Esophagus muscularis mucosa (tissue), 4 donors: Measurements from ENCODE around the gene EPB41. TPM values are rescaled to one million over a fixed set of nuclear protein-coding genes. Genes with fewer than 3 reads are reported as not detected.
A peak's percentile ranks its signal among the peaks of the same experiment; 100 is the strongest.
"Not testable (repeated sequence)": the region's sequence is repeated elsewhere in the genome, so short reads cannot be mapped to it uniquely, and the experiment has no call there.

Experiments used
- DNase-seq: peaks from one replicate; pipeline ENCODE4 v3.0.0-alpha.2; 2017; ENCODE audit errors: extremely low spot score
- H3K27ac ChIP-seq, 4 donors: fragments of 200-600 bp; sonication (generic); replicated peaks in 1 of 4; 1 replicate in 3 of 4; 2 replicates in 1 of 4; pipeline ENCODE4 v1.5.1; 2016 to 2019; ENCODE audit warnings: mild to moderate bottlenecking in 1 of 4
- H3K27me3 ChIP-seq, 4 donors: fragments of 200-600 bp; sonication (generic); one replicate each; pipeline versions ENCODE4 v1.5.1 to v1.6.0; 2016 to 2019
- H3K36me3 ChIP-seq, 4 donors: fragments of 200-600 bp; sonication (generic); one replicate each; pipeline ENCODE4 v1.5.1; 2016 to 2019
- H3K4me1 ChIP-seq, 4 donors: fragments of 200-600 bp; sonication (generic); one replicate each; pipeline ENCODE4 v1.5.1; 2016 to 2019
- H3K4me3 ChIP-seq, 4 donors: fragments of 200-600 bp; sonication (generic); 1 replicate in 2 of 4; 2 replicates in 2 of 4; pipeline ENCODE4 v1.5.1; 2016 to 2019; ENCODE audit warnings: mild to moderate bottlenecking in 4 of 4, moderate library complexity in 1 of 4
- H3K9me3 ChIP-seq, 4 donors: fragments of 200-600 bp; sonication (generic); 1 replicate in 3 of 4; 2 replicates in 1 of 4; pipeline ENCODE4 v1.5.1; 2016 to 2019
- CTCF ChIP-seq, 3 experiments: fragments of 200-600 bp in 2 of 3; fragments of 450-650 bp in 1 of 3; sonication (generic) in 2 of 3; IDR thresholded peaks; one replicate each; pipeline ENCODE4 v1.5.1; 2017 to 2019; ENCODE audit warnings: antibody characterized with exemption in 3 of 3, mild to moderate bottlenecking in 2 of 3, moderate library complexity in 1 of 3
- EP300 ChIP-seq: sonication (generic); formaldehyde crosslinking; IDR thresholded peaks from one replicate; pipeline ENCODE4 v1.6.1; 2017; ENCODE audit warnings: antibody characterized with exemption
- POLR2A ChIP-seq: fragments of 450-650 bp; IDR thresholded peaks from one replicate; pipeline ENCODE4 v1.6.1; 2017; ENCODE audit warnings: antibody characterized with exemption, moderate library complexity, mild to moderate bottlenecking, low read depth
- POLR2AphosphoS5 ChIP-seq, 2 donors: sonication (generic); formaldehyde crosslinking; IDR thresholded peaks; one replicate each; pipeline ENCODE4 v1.6.1; 2017; ENCODE audit warnings: antibody characterized with exemption in 2 of 2
- WGBS: methylation state at CpG from one replicate; pipeline ENCODE4 v1.1.5; 2018; 5-methylcytosine and 5-hydroxymethylcytosine counted together
- intact Hi-C: fragments of 100-400 bp; cut with DNase I; formaldehyde crosslinking; loops from one replicate; pipeline ENCODE4 v1.15.1; 2023
- total RNA-seq, 4 donors: library from RNA; depleted of rRNA; stranded (reverse); fragments of >200 nt; gene quantifications; one replicate each; pipeline versions ENCODE4 v1.1.0 to v1.2.1, GENCODE V29; 2016

Gene EPB41
- total RNA-seq, 4 donors from 2014 or later, result 18.2 to 24.6 (median 18.5) TPM

DNA sequence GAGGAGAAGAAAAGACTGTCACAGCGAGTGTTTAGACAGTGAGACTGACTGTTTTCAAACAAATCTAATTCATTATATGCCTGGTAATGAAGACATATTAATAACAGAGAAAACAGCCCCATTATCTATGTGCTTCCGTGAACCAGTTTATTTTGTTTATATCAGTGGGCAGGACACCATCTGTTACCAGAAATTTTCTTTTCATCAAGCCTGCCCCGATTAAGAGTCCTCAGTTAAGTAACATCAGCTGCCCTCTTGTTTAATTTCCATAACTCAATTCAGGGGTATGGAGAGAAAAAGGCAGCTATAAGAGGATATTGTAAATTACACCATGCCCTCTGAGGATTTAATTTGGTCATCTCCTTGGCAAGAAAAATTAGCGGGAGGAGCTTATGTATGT, 115.3 kb downstream of the EPB41 start:
- H3K27me3 ChIP-seq, result no peaks in the 10 kb centered on the region
- peaks cover 0 to 5% (median 0%) of the 10 kb centered on the region in 4 donors for H3K4me1 ChIP-seq
- no peak overlapping the region for H3K27ac ChIP-seq
- no peak overlapping the region for H3K4me3 ChIP-seq
- H3K36me3 ChIP-seq, result peaks cover 0 to 15% (median 7%) of the 10 kb centered on the region in 4 donors
- no peak for DNase-seq
- no peaks in the 10 kb centered on the region for H3K9me3 ChIP-seq
- TF ChIP-seq EP300 (no peak), POLR2A (no peak), POLR2AphosphoS5 (IDR thresholded peaks at IDR 0.05) (no peak), CTCF (IDR thresholded peaks at IDR 0.05) (no peak)
- intact Hi-C loops, result loop anchor here (5.0 kb wide), 2 partner anchors 173 to 247 kb away; no protein-coding TSS in a partner anchor
- 79% methylated on average over 4 of the region's 4 CpGs for WGBS

- 87% methylated on average over 4 of the region's 4 CpGs for WGBS
- H3K36me3 ChIP-seq, result peaks cover 0 to 20% (median 7%) of the 10 kb centered on the region in 4 donors
- intact Hi-C loops, result loop anchor here (5.0 kb wide), 2 partner anchors 169 to 251 kb away; no protein-coding TSS in a partner anchor
- H3K27ac ChIP-seq, result no peak overlapping the region
- no peak overlapping the region for H3K4me3 ChIP-seq
- TF ChIP-seq POLR2AphosphoS5 (IDR thresholded peaks at IDR 0.05) (no peak), CTCF (IDR thresholded peaks at IDR 0.05) (no peak), EP300 (no peak), POLR2A (no peak)
- no peaks in the 10 kb centered on the region for H3K27me3 ChIP-seq
- no peak for DNase-seq
- H3K4me1 ChIP-seq, result peaks cover 0 to 8% (median 3%) of the 10 kb centered on the region in 4 donors
- H3K9me3 ChIP-seq, result no peaks in the 10 kb centered on the region
Measured at GRCh38 chr1:29032841-29033240, 118.5 kb downstream of the EPB41 start.

DNA sequence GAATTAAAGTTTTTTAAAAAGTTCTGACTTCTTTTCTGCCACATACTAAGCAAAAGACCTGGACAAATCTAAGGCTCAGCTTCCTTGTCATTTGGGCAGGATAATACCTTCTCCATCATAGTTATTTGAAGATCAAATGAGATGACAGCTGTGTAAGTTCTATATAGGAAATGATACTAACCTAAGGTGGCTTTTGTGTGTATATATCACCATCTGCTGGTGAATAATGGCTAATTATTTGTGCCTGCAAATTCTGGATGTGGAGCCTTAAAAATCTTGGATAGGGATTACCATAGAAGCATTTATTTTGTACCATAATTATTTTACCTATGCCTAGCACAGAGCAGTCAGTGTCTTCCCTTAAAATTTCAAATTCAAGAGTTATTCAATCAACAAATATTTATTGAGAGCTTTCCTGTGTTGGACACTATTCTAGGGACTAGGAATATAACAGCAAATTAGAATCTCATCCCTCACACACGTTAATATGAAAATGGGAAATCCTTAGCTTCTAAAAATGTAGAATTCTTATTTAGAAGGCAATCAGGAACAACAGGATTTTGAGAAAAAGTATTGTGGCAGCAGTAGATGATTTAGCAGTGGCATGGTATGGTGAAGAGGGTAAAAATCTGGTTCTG, 119.6 kb downstream of the EPB41 start:
- intact Hi-C loops, result loop anchor here (2.0 to 5.0 kb wide), 3 partner anchors 151 to 252 kb away; no protein-coding TSS in a partner anchor
- Histone ChIP-seq H3K27ac (no peak overlapping the region), H3K27me3 (no peaks in the 10 kb centered on the region), H3K9me3 (no peaks in the 10 kb centered on the region), H3K4me1 (peaks cover 0 to 8% (median 3%) of the 10 kb centered on the region in 4 donors), H3K36me3 (peaks cover 0 to 20% (median 7%) of the 10 kb centered on the region in 4 donors), H3K4me3 (no peak overlapping the region)
- no peak for TF ChIP-seq POLR2A
- TF ChIP-seq EP300, result no peak
- peak; percentile 62 to 78 (median 68) for TF ChIP-seq CTCF (IDR thresholded peaks at IDR 0.05)
- TF ChIP-seq POLR2AphosphoS5 (IDR thresholded peaks at IDR 0.05), result no peak
- DNase-seq, result no peak
- WGBS, result 73% methylated on average over 1 of the region's 1 CpG

DNA sequence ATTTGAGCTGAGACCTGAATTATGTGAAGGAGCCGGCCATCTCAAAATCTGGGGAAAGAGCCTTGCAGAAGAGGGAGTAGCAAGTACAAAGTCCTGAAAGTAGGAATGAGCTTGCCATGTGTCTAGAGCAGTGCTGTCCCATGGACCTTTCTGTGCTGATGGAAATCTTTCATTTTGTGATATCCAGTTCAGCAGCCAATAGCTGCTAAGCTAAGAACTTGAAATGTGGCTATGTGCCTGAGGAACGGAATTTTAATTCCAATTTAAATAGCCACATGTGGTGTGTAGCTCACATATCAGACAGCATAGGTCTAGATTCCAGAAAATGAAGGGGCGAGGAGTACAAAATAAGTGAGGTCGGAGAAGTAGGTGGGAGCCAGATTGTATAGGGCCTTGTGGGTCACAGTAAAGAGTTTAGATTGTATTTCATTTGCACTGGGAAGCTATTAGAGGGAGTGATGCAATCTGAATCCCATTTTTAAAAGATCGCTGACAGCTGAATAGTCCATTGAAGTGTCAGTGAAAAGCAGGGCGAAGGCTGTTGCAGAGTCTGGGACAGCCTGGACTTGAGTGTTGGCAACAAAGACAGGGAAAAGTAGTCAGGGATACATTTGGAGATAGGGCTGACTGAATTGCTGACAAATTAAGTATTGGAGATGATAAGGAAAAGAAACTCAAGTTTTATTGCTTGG, 129.1 kb downstream of the EPB41 start:
- Histone ChIP-seq H3K4me3 (no peak overlapping the region), H3K36me3 (peaks cover 0 to 19% (median 12%) of the 10 kb centered on the region in 4 donors), H3K27me3 (no peaks in the 10 kb centered on the region), H3K4me1 (peaks cover 0 to 14% (median 11%) of the 10 kb centered on the region in 4 donors), H3K27ac (peak overlapping the region in 2 of 4 donors; percentile 4 to 26), H3K9me3 (no peaks in the 10 kb centered on the region)
- no peak for DNase-seq
- no peak for TF ChIP-seq EP300
- no peak for TF ChIP-seq POLR2AphosphoS5 (IDR thresholded peaks at IDR 0.05)
- WGBS, result 58% methylated on average over 6 of the region's 6 CpGs
- intact Hi-C loops, result no loop called here

- intact Hi-C loops, result no loop called here
Measured at GRCh38 chr1:29044010-29044409, 129.6 kb downstream of the EPB41 start.

DNA sequence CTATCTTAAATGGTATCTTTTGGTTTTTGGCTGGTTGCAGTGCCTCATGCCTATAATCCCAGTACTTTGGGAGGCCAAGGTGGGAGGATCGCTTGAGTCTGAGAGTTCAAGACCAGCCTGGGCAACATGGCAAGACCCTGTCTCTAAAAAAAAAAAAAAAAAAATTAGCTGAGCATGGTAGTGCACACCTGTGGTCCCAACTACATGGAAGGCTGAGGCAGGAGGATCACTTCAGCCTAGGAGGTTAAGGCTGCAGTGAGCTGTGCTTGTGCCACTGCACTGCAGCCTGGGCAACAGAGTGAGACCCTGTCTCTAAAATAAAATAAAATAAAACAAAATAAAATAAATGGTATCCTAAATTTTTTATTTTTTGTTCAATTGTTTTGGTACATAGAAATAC, 131.3 kb downstream of the EPB41 start:
- intact Hi-C loops, H3K36me3 ChIP-seq, DNase-seq, H3K4me3 ChIP-seq, H3K9me3 ChIP-seq, H3K27ac ChIP-seq, H3K27me3 ChIP-seq: not testable (repeated sequence)
- H3K4me1 ChIP-seq, result peaks cover 0 to 23% (median 15%) of the 10 kb centered on the region in 4 donors
- WGBS, result 100% methylated on average over 1 of the region's 1 CpG

More at GRCh38 chr1:29044010-29044409, 129.6 kb downstream of the EPB41 start:
- Histone ChIP-seq H3K36me3 (peaks cover 0 to 19% (median 12%) of the 10 kb centered on the region in 4 donors), H3K27ac (peak overlapping the region in 1 of 4 donors; percentile 4), H3K27me3 (no peaks in the 10 kb centered on the region), H3K4me3 (no peak overlapping the region), H3K4me1 (peaks cover 0 to 14% (median 11%) of the 10 kb centered on the region in 4 donors), H3K9me3 (no peaks in the 10 kb centered on the region)
- no peak for DNase-seq
- TF ChIP-seq POLR2A, result no peak
- no peak for TF ChIP-seq CTCF (IDR thresholded peaks at IDR 0.05)
- no peak for TF ChIP-seq POLR2AphosphoS5 (IDR thresholded peaks at IDR 0.05)
- TF ChIP-seq EP300, result no peak
